Astrocyte (in vitro differentiated cells and primary cell): ENCODE measurements around the gene GPR15. TPM values are rescaled to one million over a fixed set of nuclear protein-coding genes. Genes with fewer than 3 reads are reported as not detected.

Experiments
- DNase-seq: peaks from one replicate; pipeline ENCODE4 v3.0.0-alpha.2; 2010; ENCODE audit warnings: low read depth
- FAIRE-seq: peaks from 2 replicates; lab custom pipeline; 2011; peaks lifted over from hg19 to GRCh38; lab: Jason Lieb, UNC
- H2AFZ ChIP-seq: 2 replicates; pipeline ENCODE4 v1.6.0; 2012; ENCODE audit warnings: low read depth, low read length, inconsistent platforms
- H3K27ac ChIP-seq: 2 replicates; pipeline ENCODE4 v1.5.1; 2011; ENCODE audit warnings: low read depth, low read length, inconsistent platforms
- H3K27me3 ChIP-seq: 2 replicates; pipeline ENCODE4 v1.6.0; 2011; ENCODE audit warnings: low read length, inconsistent platforms; ENCODE audit not compliant: insufficient read depth
- H3K36me3 ChIP-seq: 2 replicates; pipeline ENCODE4 v1.5.1; 2011; ENCODE audit warnings: low read length, inconsistent platforms; ENCODE audit not compliant: insufficient read depth
- H3K4me1 ChIP-seq: 2 replicates; pipeline ENCODE4 v1.5.1; 2011; ENCODE audit warnings: low read length, inconsistent platforms; ENCODE audit not compliant: insufficient read depth
- H3K4me2 ChIP-seq: 2 replicates; pipeline ENCODE4 v1.6.0; 2012; ENCODE audit warnings: low read length, inconsistent platforms
- H3K4me3 ChIP-seq: 2 replicates; pipeline ENCODE4 v1.5.1; 2011; ENCODE audit warnings: low read depth, mild to moderate bottlenecking, low read length, inconsistent platforms; ENCODE audit not compliant: insufficient read depth
- H3K79me2 ChIP-seq: 2 replicates; pipeline ENCODE4 v1.6.0; 2012; ENCODE audit warnings: mild to moderate bottlenecking, low read length, inconsistent platforms; ENCODE audit not compliant: insufficient read depth
- H3K9ac ChIP-seq: 2 replicates; pipeline ENCODE4 v1.6.0; 2012; ENCODE audit warnings: mild to moderate bottlenecking, low read length, inconsistent platforms
- H3K9me3 ChIP-seq: 2 replicates; pipeline ENCODE4 v1.5.1; 2012; ENCODE audit warnings: low read depth, mild to moderate bottlenecking, low read length, inconsistent platforms; ENCODE audit not compliant: insufficient read depth
- H4K20me1 ChIP-seq: 2 replicates; pipeline ENCODE4 v1.6.0; 2012; ENCODE audit warnings: low read length, inconsistent platforms; ENCODE audit not compliant: insufficient read depth
- H3K27ac Mint-ChIP-seq: one replicate; pipeline ENCODE4 v1.8.0; 2021; ENCODE audit warnings: mild to moderate bottlenecking, mixed read lengths; ENCODE audit not compliant: unreplicated experiment
- H3K27me3 Mint-ChIP-seq: one replicate; pipeline ENCODE4 v1.8.0; 2021; ENCODE audit warnings: low read depth, mixed read lengths; ENCODE audit not compliant: unreplicated experiment
- H3K36me3 Mint-ChIP-seq: one replicate; pipeline ENCODE4 v1.8.0; 2021; ENCODE audit warnings: low read depth, mixed read lengths; ENCODE audit not compliant: unreplicated experiment
- H3K4me1 Mint-ChIP-seq: one replicate; pipeline ENCODE4 v1.8.0; 2021; ENCODE audit warnings: low read depth, mixed read lengths; ENCODE audit not compliant: unreplicated experiment
- H3K4me3 Mint-ChIP-seq: one replicate; pipeline ENCODE4 v1.8.0; 2021; ENCODE audit warnings: mild to moderate bottlenecking, moderate library complexity, mixed read lengths; ENCODE audit not compliant: unreplicated experiment
- H3K9me3 Mint-ChIP-seq: one replicate; pipeline ENCODE4 v1.8.0; 2021; ENCODE audit warnings: mild to moderate bottlenecking, mixed read lengths; ENCODE audit not compliant: unreplicated experiment
- CTCF ChIP-seq: IDR thresholded peaks from 2 replicates; pipeline ENCODE4 v1.5.1; 2011; ENCODE audit warnings: low read depth, mild to moderate bottlenecking, inconsistent platforms, low read length, moderate library complexity; ENCODE audit not compliant: insufficient read depth
- EZH2 ChIP-seq: IDR thresholded peaks from 2 replicates; pipeline ENCODE4 v1.6.1; 2012; ENCODE audit warnings: mild to moderate bottlenecking, low read length, inconsistent platforms; ENCODE audit not compliant: insufficient read depth
- total RNA-seq: library from RNA; stranded (reverse); gene quantifications from 2 replicates; pipeline ENCODE4 v1.2.1, GENCODE V29; 2021

Gene GPR15
- total RNA-seq, 1 donor from 2014 or later: not detected

GRCh38 chr3:98534734-98535133, 3.0 kb downstream of the GPR15 start:
- Histone ChIP-seq H3K9me3 (no peaks in the 10 kb centered on the region), H3K4me2 (no peak overlapping the region), H3K36me3 (no peaks in the 10 kb centered on the region), H3K27me3 (no peaks in the 10 kb centered on the region), H3K79me2 (no peaks in the 10 kb centered on the region), H3K4me1 (no peaks in the 10 kb centered on the region), H3K9ac (no peak overlapping the region), H3K4me3 (no peak overlapping the region), H3K27ac (no peak overlapping the region), H2AFZ (no peak overlapping the region), H4K20me1 (no peaks in the 10 kb centered on the region)
- Mint-ChIP-seq H3K9me3 (no peaks in the 10 kb centered on the region), H3K27ac (no peak overlapping the region), H3K4me3 (no peak overlapping the region), H3K27me3 (no peaks in the 10 kb centered on the region), H3K36me3 (no peaks in the 10 kb centered on the region), H3K4me1 (no peaks in the 10 kb centered on the region)
- FAIRE-seq (no peak), DNase-seq (no peak)
- no peak for TF ChIP-seq CTCF
- TF ChIP-seq EZH2: no peak

- no peak overlapping the region for H3K27ac ChIP-seq
- Mint-ChIP-seq H3K9me3 (no peaks in the 10 kb centered on the region), H3K4me1 (no peaks in the 10 kb centered on the region), H3K4me3 (no peak overlapping the region), H3K27me3 (no peaks in the 10 kb centered on the region), H3K27ac (no peak overlapping the region), H3K36me3 (no peaks in the 10 kb centered on the region)
- FAIRE-seq: no peak
- no peaks in the 10 kb centered on the region for H3K79me2 ChIP-seq
- no peak overlapping the region for H3K9ac ChIP-seq
- no peak overlapping the region for H3K4me3 ChIP-seq
- no peaks in the 10 kb centered on the region for H3K9me3 ChIP-seq
- TF ChIP-seq EZH2 (no peak), CTCF (no peak)
- no peaks in the 10 kb centered on the region for H3K36me3 ChIP-seq
- no peak overlapping the region for H3K4me2 ChIP-seq
- no peak for DNase-seq
- no peaks in the 10 kb centered on the region for H4K20me1 ChIP-seq
- H3K4me1 ChIP-seq: no peaks in the 10 kb centered on the region
- H2AFZ ChIP-seq: no peak overlapping the region
- H3K27me3 ChIP-seq: no peaks in the 10 kb centered on the region
Measured at GRCh38 chr3:98536456-98537017, 4.8 kb downstream of the GPR15 start.

GRCh38 chr3:98540346-98540745, 8.6 kb downstream of the GPR15 start:
- H3K36me3 Mint-ChIP-seq: no peaks in the 10 kb centered on the region
- no peaks in the 10 kb centered on the region for H3K27me3 Mint-ChIP-seq

More at GRCh38 chr3:98540346-98540745, 8.6 kb downstream of the GPR15 start:
- no peak overlapping the region for H3K9ac ChIP-seq
- TF ChIP-seq CTCF (no peak), EZH2 (no peak)
- H2AFZ ChIP-seq: no peak overlapping the region
- no peaks in the 10 kb centered on the region for H3K27me3 ChIP-seq
- no peaks in the 10 kb centered on the region for H3K36me3 ChIP-seq
- no peak overlapping the region for H3K27ac ChIP-seq
- FAIRE-seq: no peak
- Mint-ChIP-seq H3K9me3 (no peaks in the 10 kb centered on the region), H3K4me3 (no peak overlapping the region), H3K4me1 (no peaks in the 10 kb centered on the region), H3K27ac (no peak overlapping the region)
- H3K4me3 ChIP-seq: no peak overlapping the region
- no peak overlapping the region for H3K4me2 ChIP-seq
- H3K79me2 ChIP-seq: no peaks in the 10 kb centered on the region
- no peaks in the 10 kb centered on the region for H4K20me1 ChIP-seq
- H3K9me3 ChIP-seq: no peaks in the 10 kb centered on the region
- H3K4me1 ChIP-seq: no peaks in the 10 kb centered on the region
- DNase-seq: no peak
